Lower leg skin (tissue), 3 donors: ENCODE measurements around the gene IER5.

ENCODE experiments used
- CTCF ChIP-seq, 3 donors: fragments of 450-650 bp; IDR thresholded peaks; one replicate each; pipeline ENCODE4 v1.5.1; 2016; ENCODE audit warnings: antibody characterized with exemption in 3 of 3, mild to moderate bottlenecking in 3 of 3, moderate library complexity in 2 of 3
- POLR2A ChIP-seq, 2 donors: fragments of 450-650 bp; IDR thresholded peaks; one replicate each; pipeline ENCODE4 v1.6.1; 2016 to 2017; ENCODE audit warnings: antibody characterized with exemption in 2 of 2, mild to moderate bottlenecking in 1 of 2, moderate library complexity in 1 of 2

DNA sequence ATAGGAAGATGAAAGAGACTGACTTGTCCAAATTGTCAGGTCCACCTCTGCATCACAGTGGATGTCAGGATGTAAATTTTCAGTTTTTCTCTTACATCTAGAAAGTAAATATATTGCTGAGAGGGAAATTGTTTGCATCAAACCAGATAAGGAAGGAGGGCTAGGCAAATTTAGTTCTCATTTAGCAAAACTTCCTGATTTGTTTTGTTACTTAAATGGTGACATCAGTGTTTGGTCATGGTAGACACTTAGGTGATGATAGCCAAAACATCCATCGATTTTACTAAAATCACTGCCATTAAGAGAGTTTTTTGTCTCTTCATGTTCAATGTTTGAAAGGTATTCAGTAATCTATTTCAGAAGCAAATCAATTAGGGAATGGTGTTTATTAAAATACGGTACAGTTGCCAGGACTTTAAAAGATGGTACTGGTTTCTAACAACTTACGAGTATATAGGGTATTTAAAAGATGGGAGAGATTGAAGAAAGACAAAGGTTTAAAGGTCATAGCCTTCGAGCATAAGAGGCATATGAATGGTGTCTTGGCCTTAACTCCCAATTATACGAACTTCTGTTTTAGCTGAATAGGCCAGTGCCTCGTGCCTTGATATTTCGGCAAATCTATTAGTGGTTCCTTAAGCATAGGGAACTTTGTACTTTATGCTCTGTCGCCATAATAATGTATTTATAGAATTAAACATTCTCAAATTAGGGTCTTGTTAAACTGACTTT is 3.0 kb downstream of the IER5 start:
- no peak for TF ChIP-seq CTCF (IDR thresholded peaks at IDR 0.05)
- no peak for TF ChIP-seq POLR2A (IDR thresholded peaks at IDR 0.05)
